Type B pancreatic cell (in vitro differentiated cells): Measurements from ENCODE around the gene CCDC107. TPM values are rescaled to one million over a fixed set of nuclear protein-coding genes. Genes with fewer than 3 reads are reported as not detected.
A peak's percentile ranks its signal among the peaks of the same experiment; 100 is the strongest.

Experiments
- DNase-seq: peaks from one replicate; pipeline ENCODE4 v3.0.0; 2021; ENCODE audit warnings: mixed read lengths; ENCODE audit not compliant: unreplicated experiment; ENCODE audit errors: extremely low spot score
- H3K27ac Mint-ChIP-seq: 2 replicates; pipeline ENCODE4 v1.8.0; 2021; ENCODE audit warnings: mild to moderate bottlenecking, mixed read lengths
- H3K27me3 Mint-ChIP-seq: 2 replicates; pipeline ENCODE4 v1.8.0; 2021; ENCODE audit warnings: mixed read lengths
- H3K36me3 Mint-ChIP-seq: 2 replicates; pipeline ENCODE4 v1.8.0; 2021; ENCODE audit warnings: mixed read lengths
- H3K4me1 Mint-ChIP-seq: one replicate; pipeline ENCODE4 v1.8.0; 2021; ENCODE audit warnings: mixed read lengths; ENCODE audit not compliant: unreplicated experiment
- H3K4me3 Mint-ChIP-seq: 2 replicates; pipeline ENCODE4 v1.8.0; 2021; ENCODE audit warnings: mild to moderate bottlenecking, mixed read lengths
- H3K9me3 Mint-ChIP-seq: 2 replicates; pipeline ENCODE4 v1.8.0; 2021; ENCODE audit warnings: mixed read lengths
- CTCF ChIP-seq: fragments of 200-600 bp; sonication (generic); conservative IDR thresholded peaks from 2 replicates; pipeline ENCODE4 v1.5.0; 2021; ENCODE audit warnings: antibody characterized with exemption, mild to moderate bottlenecking
- total RNA-seq: library from RNA; stranded (reverse); gene quantifications from 2 replicates; pipeline ENCODE4 v1.2.1, GENCODE V29; 2021; ENCODE audit warnings: low replicate concordance

CCDC107 gene
- total RNA-seq, 1 donor from 2014 or later, result 17.2 TPM

GRCh38 chr9:35681341-35682002 is 23.4 kb downstream of the CCDC107 start:
- peaks cover 24% of the 10 kb centered on the region for H3K4me1 Mint-ChIP-seq
- no peak for DNase-seq

GRCh38 chr9:35682051-35682450 is 24.0 kb downstream of the CCDC107 start:
- H3K4me1 Mint-ChIP-seq, result peaks cover 26% of the 10 kb centered on the region
- H3K36me3 Mint-ChIP-seq, result peaks cover 12% of the 10 kb centered on the region
- peak overlapping the region; percentile 48 for H3K27ac Mint-ChIP-seq
- H3K27me3 Mint-ChIP-seq, result no peaks in the 10 kb centered on the region
- H3K9me3 Mint-ChIP-seq, result no peaks in the 10 kb centered on the region
- no peak overlapping the region for H3K4me3 Mint-ChIP-seq
- DNase-seq, result no peak
- TF ChIP-seq CTCF, result no peak

More at GRCh38 chr9:35681341-35682002, 23.4 kb downstream of the CCDC107 start:
- peaks cover under 1% of the 10 kb centered on the region for H3K27me3 Mint-ChIP-seq
- peaks cover 12% of the 10 kb centered on the region for H3K36me3 Mint-ChIP-seq
- no peak for TF ChIP-seq CTCF
- no peaks in the 10 kb centered on the region for H3K9me3 Mint-ChIP-seq
- H3K4me3 Mint-ChIP-seq, result no peak overlapping the region
- H3K27ac Mint-ChIP-seq, result peak overlapping the region; percentile 48

- no peaks in the 10 kb centered on the region for H3K27me3 Mint-ChIP-seq
- H3K36me3 Mint-ChIP-seq, result peaks cover 15% of the 10 kb centered on the region
- DNase-seq, result no peak
- no peak overlapping the region for H3K27ac Mint-ChIP-seq
- no peaks in the 10 kb centered on the region for H3K9me3 Mint-ChIP-seq
- H3K4me1 Mint-ChIP-seq, result peaks cover 26% of the 10 kb centered on the region
- no peak for TF ChIP-seq CTCF
- no peak overlapping the region for H3K4me3 Mint-ChIP-seq
Measured at GRCh38 chr9:35682520-35683315, 24.6 kb downstream of the CCDC107 start.

GRCh38 chr9:35683323-35683722 is 25.2 kb downstream of the CCDC107 start:
- no peaks in the 10 kb centered on the region for H3K27me3 Mint-ChIP-seq

GRCh38 chr9:35684921-35685320 is 26.8 kb downstream of the CCDC107 start:
- Mint-ChIP-seq H3K4me3 (no peak overlapping the region), H3K9me3 (no peaks in the 10 kb centered on the region), H3K4me1 (peaks cover 37% of the 10 kb centered on the region), H3K27me3 (no peaks in the 10 kb centered on the region), H3K27ac (no peak overlapping the region), H3K36me3 (peaks cover 19% of the 10 kb centered on the region)
- no peak for TF ChIP-seq CTCF
- DNase-seq, result no peak

More at GRCh38 chr9:35683323-35683722, 25.2 kb downstream of the CCDC107 start:
- Mint-ChIP-seq H3K4me3 (no peak overlapping the region), H3K36me3 (peaks cover 15% of the 10 kb centered on the region), H3K4me1 (peaks cover 29% of the 10 kb centered on the region), H3K9me3 (no peaks in the 10 kb centered on the region), H3K27ac (no peak overlapping the region)
- no peak for TF ChIP-seq CTCF
- no peak for DNase-seq
